Measurements from ENCODE around the gene RAB44. TPM values are rescaled to one million over a fixed set of nuclear protein-coding genes. Genes with fewer than 3 reads are reported as not detected.

The RAB44 gene
- total and polyA plus RNA-seq, 2 of the 4 experiments (the other 2 are of a cell fraction) = 0.03 TPM; not detected in 1

GRCh38 chr6:36737043-36737785 is 39.6 kb downstream of the RAB44 start:
- ChIA-PET CTCF (no interaction called here), POLR2A (ENCODE audit: unreplicated experiment) (no interaction called here)
- H3K9me1 ChIP-seq (ENCODE audit: insufficient read depth, low read length) = peaks cover 4% of the 10 kb centered on the region
- in situ Hi-C loops (cut with MboI; ENCODE audit: low sequenced_read_pairs) = no loop called here
- H4K5ac ChIP-seq (ENCODE audit: low read depth, low read length) = no peak overlapping the region
- H2BK120ac ChIP-seq (ENCODE audit: low read depth, low read length) = no peak overlapping the region
- no peak overlapping the region for H3K4me3 ChIP-seq (ENCODE audit: insufficient read depth, low read depth, low read length)
- no peak overlapping the region for H2AK9ac ChIP-seq (replicated peaks; ENCODE audit: low read depth, low read length, poor library complexity)
- 97% methylated on average over 7 of the region's 14 CpGs; no CpG with 5 or more reads in 1 of the 2 experiments for WGBS, 2 experiments (ENCODE audit: extremely low coverage in 2 of 2, insufficient read length in 1 of 2)
- no peak overlapping the region for H2BK15ac ChIP-seq (ENCODE audit: low read depth, low read length)
- H3K27ac ChIP-seq (ENCODE audit: insufficient read depth, low read length) = no peak overlapping the region
- dilution Hi-C loops (cut with HindIII; ENCODE audit: low sequenced_read_pairs, unreplicated experiment) = no loop called here
- no peaks in the 10 kb centered on the region; the same call in 1 of the 2 replicates for H3K27me3 ChIP-seq (ENCODE audit: control insufficient read depth, insufficient read depth, low read length)
- no peaks in the 10 kb centered on the region for H3K9me3 ChIP-seq (ENCODE audit: control insufficient read depth, insufficient read depth, low read length)
- no peak overlapping the region for H2AFZ ChIP-seq (replicated peaks; ENCODE audit: low read length, poor library complexity)
- H2AK5ac ChIP-seq (ENCODE audit: low read depth, low read length) = no peak overlapping the region
- H3K18ac ChIP-seq (ENCODE audit: low read depth, low read length) = no peak overlapping the region
- no peak overlapping the region for H3K4ac ChIP-seq (ENCODE audit: low read depth, low read length)
- H4K8ac ChIP-seq (ENCODE audit: low read depth in 2 of 2, low read length in 2 of 2) = no peak overlapping the region
- no peak overlapping the region for H4K91ac ChIP-seq (ENCODE audit: insufficient read depth, low read depth, low read length)
- peaks cover 3% of the 10 kb centered on the region; the same call in 1 of the 2 replicates for H4K20me1 ChIP-seq (ENCODE audit: insufficient read depth, low read length)
- H3K79me1 ChIP-seq (ENCODE audit: low read depth in 1 of 2, low read length in 2 of 2) = no peaks in the 10 kb centered on the region
- no TSS peak for BruUV-seq (replicated peaks)
- no peak overlapping the region for H3K4me2 ChIP-seq (ENCODE audit: low read depth, low read length)
- H3K36me3 ChIP-seq (ENCODE audit: control insufficient read depth, insufficient read depth, low read length) = no peaks in the 10 kb centered on the region
- H3K9ac ChIP-seq (ENCODE audit: low read depth, low read length) = no peak overlapping the region
- no peak overlapping the region for H3K14ac ChIP-seq (replicated peaks; ENCODE audit: low read depth, low read length)
- no peak for DNase-seq
- no peak overlapping the region for H3K56ac ChIP-seq (ENCODE audit: extremely low read depth, insufficient read depth, low read length)
- no peak for ATAC-seq (ENCODE audit: low read depth)
- TF ChIP-seq CTCF (conservative IDR thresholded peaks at IDR 0.05; ENCODE audit: low read depth, low read length) (no peak), CHD1 (IDR thresholded peaks at IDR 0.05; ENCODE audit: low read depth, low read length) (no peak), RCOR1 (IDR thresholded peaks at IDR 0.05; ENCODE audit: insufficient replicate concordance, low read length) (no peak), BHLHE40 (IDR thresholded peaks at IDR 0.05; ENCODE audit: low read depth, low read length) (no peak), RFX5 (IDR thresholded peaks at IDR 0.05; ENCODE audit: low read depth, low read length) (no peak), SMC3 (IDR thresholded peaks at IDR 0.05; ENCODE audit: low read depth, low read length) (no peak), ELK1 (IDR thresholded peaks at IDR 0.05; ENCODE audit: borderline replicate concordance, low read depth, low read length) (no peak), FOS (IDR thresholded peaks at IDR 0.05; ENCODE audit: low read depth, low read length) (no peak), NFE2L2 (IDR thresholded peaks at IDR 0.05; ENCODE audit: low read depth, low read length) (no peak), POLR2A (IDR thresholded peaks at IDR 0.05; ENCODE audit: low read depth, low read length) (no peak), MAFK (IDR thresholded peaks at IDR 0.05; ENCODE audit: low read depth, low read length) (no peak), USF2 (IDR thresholded peaks at IDR 0.05; ENCODE audit: low read depth, low read length) (no peak), CEBPB (IDR thresholded peaks at IDR 0.05; ENCODE audit: low read depth, low read length) (no peak), MXI1 (IDR thresholded peaks at IDR 0.05; ENCODE audit: borderline replicate concordance, low read depth, low read length) (no peak), RAD21 (IDR thresholded peaks at IDR 0.05; ENCODE audit: low read length) (no peak), MAZ (IDR thresholded peaks at IDR 0.05; ENCODE audit: borderline replicate concordance, low read depth, low read length) (no peak)
- intact Hi-C loops (cut with micrococcal nuclease) = no loop called here
- H2BK5ac ChIP-seq (ENCODE audit: low read depth, low read length, poor library complexity, severe bottlenecking) = no peak overlapping the region
- H3K4me1 ChIP-seq (ENCODE audit: control insufficient read depth, insufficient read depth, low read length) = peaks cover 12% of the 10 kb centered on the region
- H3K23ac ChIP-seq (ENCODE audit: low read depth, low read length) = no peak overlapping the region
- H2BK20ac ChIP-seq (ENCODE audit: low read depth, low read length) = no peak overlapping the region

All from IMR-90 (cell line).